GM19395 (cell line): ENCODE measurements around the gene PLEKHG5.
"Not testable (repeated sequence)": the region's sequence is repeated elsewhere in the genome, so short reads cannot be mapped to it uniquely, and the experiment has no call there.

Experiments used
- ATAC-seq: cut with Tn5 transposase; IDR thresholded peaks from one replicate; pipeline ENCODE4 v1.9.1; 2021; ENCODE audit warnings: mild to moderate bottlenecking, moderate library complexity; ENCODE audit not compliant: unreplicated experiment

Gene PLEKHG5

GRCh38 chr1:6428453-6428852, 63.0 kb downstream of the PLEKHG5 start:
- not testable (repeated sequence) for ATAC-seq

- ATAC-seq: no peak
Observed at GRCh38 chr1:6427441-6428390, 63.8 kb downstream of the PLEKHG5 start.

GRCh38 chr1:6426972-6427350, 64.5 kb downstream of the PLEKHG5 start:
- no peak for ATAC-seq

GRCh38 chr1:6426277-6426971, 65.0 kb downstream of the PLEKHG5 start:
- ATAC-seq: no peak

GRCh38 chr1:6425658-6426057, 65.8 kb downstream of the PLEKHG5 start:
- ATAC-seq: no peak

GRCh38 chr1:6424619-6425593, 66.6 kb downstream of the PLEKHG5 start, which contains the start of gene ESPN:
Gene ESPN, plus strand, starts transcription at chr1:6424776. Its CDS starts 180 bp downstream, at chr1:6424956.
- no peak for ATAC-seq

- ATAC-seq: no peak
Observed at GRCh38 chr1:6424000-6424565, 67.4 kb downstream of the PLEKHG5 start.

- peak; percentile 65 for ATAC-seq
Observed at GRCh38 chr1:6423321-6423999, 68.0 kb downstream of the PLEKHG5 start.

GRCh38 chr1:6421266-6421665, 70.2 kb downstream of the PLEKHG5 start:
- ATAC-seq: no peak

GRCh38 chr1:6420454-6421042, 70.9 kb downstream of the PLEKHG5 start:
- no peak for ATAC-seq

GRCh38 chr1:6419804-6420453, 71.5 kb downstream of the PLEKHG5 start, which contains the start of gene HES2:
Gene HES2, minus strand, starts transcription at chr1:6419919. Its CDS starts 99 bp downstream, at chr1:6419820.
- no peak for ATAC-seq

- no peak for ATAC-seq
Observed at GRCh38 chr1:6419397-6419803, 72.1 kb downstream of the PLEKHG5 start.

GRCh38 chr1:6418668-6419396, 72.6 kb downstream of the PLEKHG5 start:
- no peak for ATAC-seq

- ATAC-seq: no peak
Observed at GRCh38 chr1:6417961-6418667, 73.4 kb downstream of the PLEKHG5 start.
